ENCODE measurements around the gene TMCO2.

DNA sequence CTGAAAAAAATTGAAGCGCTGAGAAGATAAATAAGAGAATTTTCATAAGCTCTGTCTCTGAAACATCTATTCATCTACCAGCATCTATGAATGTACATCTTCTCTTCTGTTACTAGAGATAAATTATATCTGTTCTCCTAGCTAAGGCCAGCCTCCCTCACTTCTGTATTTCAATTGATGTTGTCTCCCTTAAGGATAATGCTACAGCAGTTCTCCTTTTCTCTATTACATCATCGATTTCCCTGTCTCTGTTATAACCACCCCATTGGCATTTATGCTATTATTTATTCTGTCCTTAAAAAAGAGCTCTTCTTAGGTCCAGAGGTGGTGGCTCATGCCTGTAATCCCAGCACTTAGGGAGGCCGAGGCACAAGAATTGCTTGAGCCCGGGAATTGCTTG, 42.9 kb upstream of the TMCO2 start:
- TF ChIP-seq, protein P1, sequence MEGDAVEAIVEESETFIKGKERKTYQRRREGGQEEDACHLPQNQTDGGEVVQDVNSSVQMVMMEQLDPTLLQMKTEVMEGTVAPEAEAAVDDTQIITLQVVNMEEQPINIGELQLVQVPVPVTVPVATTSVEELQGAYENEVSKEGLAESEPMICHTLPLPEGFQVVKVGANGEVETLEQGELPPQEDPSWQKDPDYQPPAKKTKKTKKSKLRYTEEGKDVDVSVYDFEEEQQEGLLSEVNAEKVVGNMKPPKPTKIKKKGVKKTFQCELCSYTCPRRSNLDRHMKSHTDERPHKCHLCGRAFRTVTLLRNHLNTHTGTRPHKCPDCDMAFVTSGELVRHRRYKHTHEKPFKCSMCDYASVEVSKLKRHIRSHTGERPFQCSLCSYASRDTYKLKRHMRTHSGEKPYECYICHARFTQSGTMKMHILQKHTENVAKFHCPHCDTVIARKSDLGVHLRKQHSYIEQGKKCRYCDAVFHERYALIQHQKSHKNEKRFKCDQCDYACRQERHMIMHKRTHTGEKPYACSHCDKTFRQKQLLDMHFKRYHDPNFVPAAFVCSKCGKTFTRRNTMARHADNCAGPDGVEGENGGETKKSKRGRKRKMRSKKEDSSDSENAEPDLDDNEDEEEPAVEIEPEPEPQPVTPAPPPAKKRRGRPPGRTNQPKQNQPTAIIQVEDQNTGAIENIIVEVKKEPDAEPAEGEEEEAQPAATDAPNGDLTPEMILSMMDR (optimal IDR thresholded peaks at IDR 0.05 in 1 of 3, IDR thresholded peaks at IDR 0.05 in 1 of 3, conservative IDR thresholded peaks at IDR 0.05 in 1 of 3; ENCODE audit: extremely low read depth in 1 of 3, insufficient read depth in 2 of 3, low read length in 3 of 3) = no peak
- no peak for TF ChIP-seq EZH2 (IDR thresholded peaks at IDR 0.05; ENCODE audit: low read length)
